ENCODE measurements around the gene DUSP18.
A peak's percentile ranks its signal among the peaks of the same experiment; 100 is the strongest.
"Not testable (repeated sequence)": the region's sequence is repeated elsewhere in the genome, so short reads cannot be mapped to it uniquely, and the experiment has no call there.

The DUSP18 gene

DNA sequence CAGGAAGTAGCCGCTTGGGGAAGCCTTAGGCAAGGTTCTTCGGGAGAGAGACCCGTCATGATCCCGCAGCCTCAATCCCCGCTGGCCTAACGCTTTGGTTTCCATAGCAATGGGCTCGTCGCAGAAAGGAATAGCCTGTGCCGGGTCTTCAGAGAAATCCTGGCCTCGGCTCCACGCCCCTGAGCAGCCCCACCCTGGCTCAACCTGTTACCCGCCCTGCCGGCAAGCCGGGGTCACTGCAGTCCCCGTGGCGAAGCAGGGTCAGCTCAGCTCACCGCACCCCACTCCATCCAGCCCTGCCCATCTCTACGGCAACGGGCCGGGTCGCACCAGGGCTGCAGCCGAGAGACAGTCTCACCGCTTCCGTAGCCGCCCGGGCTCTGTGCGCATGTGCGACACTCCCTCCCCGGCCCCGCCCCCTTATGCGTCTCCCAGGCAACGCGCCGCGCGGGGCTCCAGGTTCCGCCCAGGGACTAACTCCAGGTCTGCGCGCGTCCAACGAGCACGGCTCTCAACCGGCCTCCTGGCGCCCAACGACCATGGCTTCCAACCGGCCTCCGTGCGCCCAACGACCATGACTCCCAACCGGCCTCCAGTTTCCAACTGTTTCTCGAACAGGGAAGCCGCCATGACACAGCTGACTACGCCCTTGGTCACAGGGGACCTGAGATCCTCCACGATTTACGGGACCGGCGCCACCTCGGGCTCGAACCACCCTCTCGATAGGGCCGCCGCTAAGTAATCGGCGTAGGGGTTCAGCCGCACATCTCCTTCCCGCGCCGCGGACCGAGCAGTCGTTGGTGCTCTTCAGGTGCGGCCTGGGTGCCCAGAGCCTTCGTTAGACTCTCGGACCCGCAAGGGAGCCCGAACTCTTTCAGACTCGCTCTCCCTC lies at the start of gene DUSP18:
TSS of gene DUSP18 (minus strand) at position 382 of the 892 bp plus-strand sequence. CDS start 3,872 bp downstream, outside the sequence.
- peak; percentile 53 for DNase-seq

DNA sequence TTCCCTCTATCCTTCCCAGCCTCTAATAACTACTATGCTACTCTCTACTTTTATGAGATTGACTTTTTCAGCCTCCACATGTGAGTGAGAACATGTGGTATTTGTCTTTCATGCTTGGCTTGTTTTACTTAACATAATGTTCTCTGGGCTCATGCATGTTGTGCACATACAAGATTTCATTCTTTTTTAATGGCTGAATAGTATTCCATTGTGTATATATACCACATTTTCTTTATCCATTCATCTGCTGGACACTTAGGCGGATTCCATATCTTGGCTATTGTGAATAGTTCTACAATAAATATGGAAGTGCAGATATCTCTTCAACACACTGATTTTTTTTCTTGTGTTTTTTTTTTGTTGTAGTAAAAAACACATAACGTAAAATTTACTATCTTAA lies 46.4 kb upstream of the DUSP18 start:
- DNase-seq, result no peak

DNA sequence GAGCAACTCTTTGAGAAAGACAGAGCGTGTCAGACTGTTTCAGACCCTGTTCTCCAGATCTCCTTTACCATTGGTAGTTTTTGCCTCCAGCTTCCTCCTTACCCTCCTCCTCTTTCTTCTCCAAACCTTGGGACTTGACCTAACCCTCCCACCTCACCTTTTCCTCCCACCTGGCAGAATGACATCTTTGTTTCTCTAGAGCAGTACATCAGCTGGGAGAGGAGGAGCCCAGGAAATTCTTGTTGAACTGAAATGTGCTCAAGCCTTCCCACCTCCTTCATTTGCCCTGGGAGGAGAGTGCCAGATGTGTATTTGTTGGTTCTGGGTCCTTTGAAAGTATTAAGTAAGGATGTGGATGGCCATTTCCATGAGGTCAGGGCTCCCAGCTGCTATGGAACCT lies 44.4 kb upstream of the DUSP18 start:
- DNase-seq, result no peak

DNA sequence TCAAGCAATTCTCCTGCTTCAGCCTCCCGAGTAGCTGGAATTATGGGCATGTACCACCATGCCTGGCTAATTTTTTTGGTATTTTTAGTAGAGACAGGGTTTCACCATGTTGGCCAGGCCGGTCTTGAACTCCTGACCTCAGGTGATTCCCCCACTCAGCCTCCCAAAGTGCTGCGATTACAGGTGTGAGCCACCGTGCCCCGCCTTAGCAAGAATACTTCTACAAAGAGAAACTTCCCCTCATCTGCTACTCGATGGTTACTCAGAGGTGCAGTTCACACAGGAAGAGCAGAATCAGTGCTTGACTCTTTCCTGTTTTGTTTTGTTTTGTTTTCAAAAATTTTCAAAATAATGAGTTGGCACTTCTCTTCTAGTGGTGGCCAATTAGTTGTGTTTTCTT lies 42.3 kb upstream of the DUSP18 start:
- DNase-seq, result not testable (repeated sequence)

DNA sequence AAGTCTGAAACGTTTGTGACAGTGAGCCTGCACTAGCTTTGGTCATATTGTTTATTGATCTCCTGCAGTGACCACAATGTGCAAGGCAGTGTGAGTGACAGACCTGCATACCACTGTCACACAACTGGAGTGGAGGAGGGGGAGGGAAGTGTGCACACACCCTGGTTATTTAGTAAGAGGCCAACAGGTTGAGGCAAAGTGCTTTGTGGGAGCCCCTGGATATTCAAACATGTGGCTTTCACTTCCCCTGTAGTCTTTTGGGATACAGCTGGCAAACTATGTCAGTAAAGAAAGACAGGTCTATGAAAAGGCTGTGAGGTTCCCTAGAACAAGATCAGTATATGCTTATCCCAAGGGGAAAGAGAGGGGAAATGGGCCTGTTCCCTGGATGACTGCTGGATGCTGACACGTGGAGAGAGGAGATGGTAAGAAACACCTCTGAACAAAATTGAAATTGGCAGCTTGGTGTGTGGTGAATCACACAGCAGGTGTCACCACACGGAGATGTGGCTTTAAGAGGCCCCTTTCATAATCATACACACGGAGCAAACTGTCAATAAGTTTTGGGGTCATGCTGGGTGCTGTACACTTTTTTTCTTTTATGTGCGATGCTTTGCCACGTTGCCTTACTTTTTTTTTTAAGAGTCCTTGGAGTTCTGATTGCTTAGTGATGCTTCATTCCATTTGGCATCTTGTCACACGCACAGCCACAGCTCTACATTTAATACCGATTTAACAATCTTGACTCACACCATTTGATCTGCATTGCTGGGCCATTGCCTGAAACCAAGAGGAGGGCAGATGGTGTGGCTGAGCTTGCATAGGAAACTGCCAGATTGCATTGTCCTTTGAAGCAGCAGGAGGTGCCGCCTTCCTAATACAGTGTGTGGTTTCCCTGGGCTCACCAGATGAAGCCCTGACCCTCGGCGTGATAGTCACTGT lies 38.3 kb upstream of the DUSP18 start:
- DNase-seq, result peak; percentile 79

DNA sequence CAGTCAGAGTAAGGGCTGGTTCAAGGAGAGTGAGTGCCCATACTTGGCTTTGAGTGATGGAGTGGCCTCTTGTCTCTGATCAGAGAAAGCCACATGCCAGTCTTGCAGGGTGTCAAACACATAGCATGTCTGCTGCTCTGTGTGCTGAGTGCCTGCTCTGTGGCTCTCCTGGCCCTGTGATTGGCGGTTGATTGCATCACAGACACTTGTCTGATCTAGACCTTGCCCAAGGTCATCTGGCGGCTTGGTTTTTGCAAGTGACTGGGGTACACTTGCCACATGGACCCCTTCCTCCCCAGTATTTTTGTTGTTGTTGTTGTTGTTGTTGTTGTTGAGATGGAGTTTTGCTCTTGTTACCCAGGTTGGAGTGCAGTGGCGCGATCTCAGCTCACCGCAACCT lies 37.3 kb upstream of the DUSP18 start:
- no peak for DNase-seq

DNA sequence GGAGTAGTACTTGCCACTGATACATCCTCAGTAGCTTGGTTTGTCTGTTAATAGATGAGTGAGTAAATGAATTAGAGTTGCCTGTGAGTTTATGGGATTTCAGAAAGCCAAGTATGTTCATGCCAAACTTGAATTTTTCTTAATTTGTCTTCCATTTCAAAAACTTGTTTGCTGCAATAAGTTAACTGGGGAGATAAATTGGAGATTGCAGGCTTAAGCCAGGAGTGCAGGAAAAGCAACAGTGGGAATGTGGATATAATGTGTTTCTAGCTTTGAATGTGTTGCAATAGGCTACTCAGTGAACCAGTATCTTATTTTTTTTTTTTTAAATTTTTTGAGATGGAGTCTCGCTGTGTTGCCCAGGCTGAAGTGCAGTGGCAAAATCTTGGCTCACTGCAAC lies 35.2 kb upstream of the DUSP18 start:
- DNase-seq, result no peak

DNA sequence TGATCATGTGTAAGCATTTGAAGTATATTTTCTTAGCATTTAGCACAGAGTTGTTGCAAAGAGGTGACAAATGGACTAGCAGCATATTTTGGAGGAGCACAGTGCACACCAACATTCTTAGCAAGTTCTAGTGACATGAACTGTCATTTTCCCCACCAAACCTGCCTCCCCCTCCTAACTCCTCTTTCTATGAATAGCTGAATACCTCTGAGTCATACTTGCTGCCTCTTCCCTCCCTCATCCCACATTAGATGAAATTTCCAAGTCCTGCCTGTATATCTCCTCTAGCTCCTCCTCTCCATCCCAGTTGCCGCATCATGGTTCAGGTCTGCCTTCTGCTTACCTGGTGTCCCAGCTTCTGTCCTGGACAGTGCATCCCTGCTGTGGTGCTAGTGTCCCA lies 34.2 kb upstream of the DUSP18 start:
- no peak for DNase-seq

DNA sequence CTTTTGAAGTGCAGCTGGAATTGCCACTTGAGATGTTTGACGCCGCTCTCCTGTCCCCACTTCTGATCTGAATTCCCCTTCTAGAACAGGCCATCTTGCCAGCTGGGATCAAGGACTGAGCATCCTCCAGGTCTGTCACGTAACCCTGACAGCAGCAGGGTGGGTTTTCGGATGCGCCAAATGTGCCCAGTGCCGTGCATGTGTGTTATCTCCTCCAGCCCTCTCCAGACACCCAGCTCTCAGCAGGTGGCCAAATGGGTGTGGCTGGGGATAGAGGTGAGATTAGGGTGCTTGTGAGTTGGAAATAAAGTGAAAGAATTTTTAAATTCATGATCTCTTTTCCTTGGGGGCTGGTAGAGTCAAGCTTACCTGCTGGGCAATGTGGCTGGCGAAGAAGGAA lies 30.3 kb upstream of the DUSP18 start:
- DNase-seq, result no peak

DNA sequence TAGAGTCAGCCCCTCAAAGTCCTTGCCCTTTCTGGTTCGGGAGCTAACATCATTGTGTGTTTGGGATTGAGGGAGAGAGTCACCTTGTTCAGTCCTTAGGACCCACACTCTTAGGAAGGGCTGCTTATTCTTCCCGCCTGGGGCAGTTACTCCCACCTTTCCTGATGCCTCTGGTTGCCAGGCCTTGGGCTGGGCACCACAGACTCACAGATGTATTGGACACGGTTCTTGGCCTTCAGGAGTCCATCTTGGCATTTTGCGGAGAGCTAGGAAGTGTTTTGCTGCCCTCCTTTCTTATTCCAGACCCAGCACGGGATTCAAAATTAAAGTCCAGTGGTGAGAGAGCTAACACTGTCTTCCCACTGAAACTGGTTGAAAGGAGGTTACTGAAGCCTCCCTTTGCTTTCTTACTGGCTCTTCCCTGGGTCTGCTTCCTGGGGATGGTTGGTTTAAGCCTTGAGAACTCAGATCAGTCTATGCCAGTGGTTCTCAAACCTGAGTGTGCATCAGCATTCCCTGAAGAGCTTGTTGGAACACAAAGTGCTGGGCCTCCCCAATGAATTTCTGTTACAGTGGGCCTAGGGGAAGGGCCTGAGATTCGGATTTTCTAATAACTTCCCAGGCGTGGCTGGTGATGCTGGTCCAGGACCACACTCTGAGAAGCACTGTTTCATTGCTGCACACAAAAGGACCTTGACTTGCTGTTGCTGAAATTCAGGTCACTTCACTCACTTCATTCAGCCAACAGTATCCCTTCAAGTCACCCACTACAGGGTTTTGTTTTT lies 28.4 kb upstream of the DUSP18 start:
- DNase-seq, result no peak

DNA sequence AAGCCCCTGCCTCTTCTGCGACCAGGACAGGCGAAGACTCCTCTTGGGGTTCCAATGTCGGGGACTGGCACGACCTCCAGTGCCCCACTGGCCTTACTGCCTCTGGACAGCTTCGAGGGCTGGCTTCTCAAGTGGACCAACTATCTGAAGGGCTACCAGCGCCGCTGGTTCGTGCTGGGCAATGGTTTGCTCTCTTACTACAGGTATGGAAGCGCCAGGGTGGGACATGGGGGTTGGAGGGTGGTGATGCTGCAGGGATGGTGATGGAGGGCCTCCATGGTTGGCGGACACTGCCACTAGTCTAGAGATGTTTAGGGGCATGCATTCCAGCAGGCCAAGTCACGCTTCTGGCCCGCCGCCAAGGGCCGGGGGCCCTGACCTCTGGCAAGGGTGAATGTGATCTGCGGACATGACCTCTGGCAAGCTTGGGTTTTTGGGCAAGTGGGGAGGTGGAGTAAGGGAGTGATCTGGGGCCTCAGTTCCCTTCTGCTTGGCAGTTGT lies 27.7 kb upstream of the DUSP18 start:
- DNase-seq, result no peak

DNA sequence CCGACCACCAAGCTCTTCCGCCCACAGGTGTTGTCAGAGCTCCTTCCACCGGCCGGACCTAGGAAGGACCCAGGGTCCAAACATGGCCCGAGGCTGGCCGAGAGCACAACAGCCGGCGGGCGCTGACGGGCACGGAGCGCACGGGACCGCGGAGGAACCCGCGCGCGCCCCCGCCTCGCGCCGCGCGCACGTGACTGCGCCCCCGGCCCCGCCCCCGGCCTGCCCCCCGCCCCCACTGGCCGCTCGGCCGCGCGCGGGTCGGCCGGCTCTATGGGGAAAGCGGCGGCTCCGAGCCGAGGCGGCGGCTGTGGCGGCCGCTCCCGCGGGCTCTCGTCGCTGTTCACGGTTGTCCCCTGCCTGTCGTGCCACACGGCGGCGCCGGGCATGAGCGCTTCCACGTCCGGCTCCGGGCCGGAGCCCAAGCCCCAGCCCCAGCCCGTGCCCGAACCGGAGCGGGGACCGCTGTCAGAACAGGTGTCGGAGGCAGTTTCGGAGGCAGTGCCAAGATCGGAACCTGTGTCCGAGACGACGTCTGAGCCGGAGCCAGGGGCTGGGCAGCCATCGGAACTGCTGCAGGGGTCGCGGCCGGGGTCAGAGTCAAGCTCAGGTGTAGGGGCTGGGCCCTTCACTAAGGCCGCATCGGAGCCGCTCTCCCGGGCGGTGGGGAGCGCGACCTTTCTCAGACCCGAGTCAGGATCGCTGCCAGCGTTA lies 27.1 kb upstream of the DUSP18 start, which contains the start of gene OSBP2:
TSS of gene OSBP2 (plus strand) at position 235 of the 711 bp plus-strand sequence. CDS start at position 271, 36 bp downstream.
- no peak for DNase-seq

DNA sequence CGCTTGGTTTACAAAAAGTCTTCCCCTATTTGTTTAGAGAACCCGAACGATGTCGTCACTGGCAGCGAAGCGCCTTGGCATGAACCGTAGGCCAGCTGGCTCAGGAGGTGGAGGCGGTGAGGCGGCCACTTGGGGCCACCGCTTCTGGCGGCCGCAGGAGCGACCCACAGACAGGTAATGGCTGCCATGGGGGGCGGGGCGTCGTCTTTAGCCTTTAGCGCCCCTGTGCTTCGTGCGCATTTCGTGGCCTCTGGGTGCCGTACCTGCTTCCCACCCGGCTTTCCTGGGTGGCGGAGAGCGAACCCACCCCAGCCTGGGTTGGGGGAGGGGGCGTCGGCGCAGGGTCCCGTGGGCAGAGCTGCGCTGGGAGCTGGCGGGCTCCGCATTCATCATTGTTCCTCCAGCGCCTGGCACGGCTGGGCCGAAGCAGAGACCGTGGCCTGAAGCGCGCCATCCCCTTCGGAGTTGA lies 26.5 kb upstream of the DUSP18 start:
- peak; percentile 56 for DNase-seq

DNA sequence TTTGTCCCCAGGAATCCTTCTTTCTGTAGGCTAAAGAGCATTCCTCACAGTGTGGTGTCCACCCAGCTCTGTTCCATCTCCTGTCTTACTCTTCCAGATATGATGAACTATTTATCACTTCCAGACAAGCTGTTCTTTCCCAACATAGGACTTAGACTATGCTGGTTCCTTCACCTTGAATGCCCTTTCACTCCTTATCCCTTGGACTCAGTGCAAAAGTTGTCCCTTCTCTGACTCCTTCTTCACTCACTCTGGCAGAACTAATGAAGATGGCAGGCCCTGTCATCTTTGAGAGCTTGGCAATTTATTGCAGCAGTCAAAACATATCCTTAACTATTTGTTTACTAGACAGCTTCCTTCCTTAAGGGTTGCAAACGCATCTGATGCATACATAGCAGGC lies 23.5 kb upstream of the DUSP18 start:
- no peak for DNase-seq

DNA sequence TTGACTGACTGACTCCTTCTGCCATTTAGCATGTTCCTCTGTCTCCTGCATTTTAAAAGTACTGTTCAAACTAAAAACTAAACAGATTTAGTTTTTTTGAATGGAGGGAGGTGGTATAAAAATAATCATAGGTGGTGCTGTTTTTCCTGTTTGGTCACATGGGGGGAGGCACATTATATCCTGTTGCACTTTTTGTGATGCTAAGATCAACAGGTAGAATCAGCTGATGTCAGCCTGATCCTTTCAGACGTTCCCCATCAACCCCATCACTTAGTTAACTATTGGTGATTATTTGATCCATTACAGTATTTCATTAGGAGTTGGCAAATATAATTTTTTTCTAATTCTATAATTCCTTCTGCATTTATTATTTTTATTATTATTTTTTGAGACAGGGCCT lies 21.9 kb upstream of the DUSP18 start:
- DNase-seq, result no peak

DNA sequence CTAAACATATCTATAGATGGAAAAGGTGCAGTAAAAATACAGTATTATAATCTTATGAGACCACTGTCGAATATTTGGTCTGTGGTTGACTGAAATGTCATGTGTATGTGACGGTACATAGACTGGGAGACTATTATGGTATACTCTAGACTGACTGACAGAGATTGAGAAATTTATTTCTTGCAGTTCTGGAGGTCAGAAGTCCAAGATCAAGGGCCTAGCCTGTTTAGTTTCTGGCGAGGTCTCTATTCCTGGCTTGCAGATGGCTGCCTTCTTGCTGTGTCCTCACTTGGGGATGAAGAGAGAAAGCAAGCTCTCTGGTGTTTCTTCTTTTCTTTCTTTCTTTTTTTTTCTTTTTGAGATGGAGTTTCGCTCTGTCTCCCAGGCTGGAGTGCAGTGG lies 19.7 kb upstream of the DUSP18 start:
- no peak for DNase-seq

DNA sequence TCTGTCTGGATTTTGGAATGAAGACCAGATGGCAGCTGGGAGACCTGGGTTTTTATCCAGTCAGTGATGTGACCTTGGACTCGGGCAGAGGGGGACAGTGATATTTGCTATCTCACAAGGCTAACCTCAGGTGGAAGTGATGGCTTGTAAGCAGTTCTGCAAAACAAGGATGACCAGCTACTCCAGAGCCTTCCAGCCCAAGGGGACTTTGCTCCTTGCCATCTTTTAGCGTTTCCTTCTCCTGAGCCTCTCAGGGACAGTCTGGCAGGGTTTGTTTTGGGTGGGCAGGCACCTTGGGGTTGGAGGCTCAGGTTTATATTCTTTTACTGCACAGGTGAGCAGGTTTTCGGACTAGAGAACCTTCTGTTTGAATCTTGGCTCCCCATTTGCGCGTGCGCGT lies 17.5 kb upstream of the DUSP18 start:
- DNase-seq, result no peak

DNA sequence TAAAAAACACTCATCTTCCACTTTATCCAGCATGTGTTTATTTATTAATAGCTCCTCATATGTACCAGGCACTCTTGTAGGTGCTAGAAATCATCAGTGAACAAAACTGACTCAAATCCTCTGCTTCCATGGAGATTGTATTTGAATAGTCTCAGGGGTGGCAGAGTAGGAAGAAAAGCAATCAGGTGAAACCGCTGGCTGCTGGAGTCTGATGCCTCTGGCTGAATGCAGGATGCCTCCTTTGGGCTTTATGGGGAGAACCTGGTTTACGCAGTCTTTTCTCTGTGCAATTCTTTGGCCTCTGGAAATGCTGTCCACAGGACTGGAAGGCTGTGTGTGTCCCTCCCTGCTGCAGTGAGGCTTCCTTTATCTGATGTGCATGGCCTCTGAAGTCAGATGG lies 14.2 kb upstream of the DUSP18 start:
- DNase-seq, result no peak

DNA sequence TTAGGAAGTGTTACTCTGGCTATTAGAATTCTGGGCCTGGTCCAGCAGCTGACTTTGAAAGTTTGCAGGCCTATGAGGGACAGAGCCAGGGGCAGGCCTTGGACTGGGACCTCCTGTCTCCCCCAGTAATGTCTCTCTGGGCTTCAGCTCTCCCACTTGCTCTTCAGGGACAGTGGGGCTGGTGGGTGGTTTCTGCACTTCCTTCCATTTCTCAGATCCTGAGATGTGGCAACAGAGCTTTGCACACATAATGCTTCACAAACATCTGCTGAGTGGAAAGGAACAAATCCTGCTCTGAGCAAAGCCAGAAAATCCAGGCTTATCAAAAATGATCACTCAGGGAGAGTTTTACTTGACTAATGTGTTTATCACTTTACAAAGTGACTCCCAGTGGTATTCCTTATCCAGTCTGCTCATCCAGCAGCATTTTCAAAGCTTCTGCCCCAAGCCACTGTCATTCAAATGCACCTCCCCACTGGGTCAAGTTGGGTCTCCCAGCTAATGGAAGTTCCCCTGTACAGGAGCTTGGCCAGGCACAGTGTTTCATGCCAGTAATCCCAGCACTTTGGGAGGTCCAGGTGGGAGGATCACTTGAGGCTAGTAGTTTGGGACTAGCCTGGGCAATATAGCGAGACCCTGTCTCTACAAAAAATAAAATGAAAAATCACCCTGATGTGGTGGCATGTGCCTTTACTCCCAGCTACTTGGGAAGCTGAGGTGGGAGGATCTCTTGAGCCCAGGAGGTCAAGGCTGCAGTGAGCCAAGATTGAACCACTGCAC lies 13.5 kb upstream of the DUSP18 start:
- no peak for DNase-seq

DNA sequence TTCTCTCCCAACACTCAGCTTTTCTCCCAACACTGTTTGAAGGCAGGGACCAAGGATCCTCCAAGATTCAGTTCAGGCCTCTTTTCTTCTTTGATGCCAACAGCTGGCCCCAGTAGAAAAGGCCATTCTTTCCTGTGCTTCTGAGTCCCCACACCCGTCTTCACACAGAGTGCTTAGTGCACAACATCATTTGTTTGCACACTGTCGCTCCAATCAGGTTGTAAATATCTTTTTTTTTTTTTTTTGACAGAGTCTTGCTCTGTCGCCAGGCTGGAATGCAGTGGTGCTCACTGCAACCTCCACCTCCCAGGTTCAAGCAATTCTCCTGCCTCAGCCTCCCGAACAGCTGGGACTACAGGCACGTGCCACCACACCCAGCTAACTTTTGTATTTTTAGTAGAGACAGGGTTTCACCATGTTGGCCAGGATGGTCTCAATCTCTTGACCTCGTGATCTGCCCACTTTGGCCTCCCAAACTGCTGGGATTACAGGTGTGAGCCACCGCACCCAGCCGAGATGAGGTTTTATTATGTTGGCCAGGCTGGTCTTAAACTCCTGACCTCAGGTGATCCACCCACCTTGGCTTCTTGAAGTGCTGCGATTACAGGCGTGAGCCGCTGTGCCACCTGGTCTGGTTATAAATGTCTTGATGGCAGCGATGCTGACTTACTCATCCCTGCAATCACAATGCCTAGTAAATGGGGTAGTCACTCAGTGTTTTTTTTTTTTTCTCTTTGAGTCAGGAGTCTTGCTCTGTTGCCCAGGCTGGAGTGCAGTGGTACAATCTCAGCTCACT lies 12.4 kb upstream of the DUSP18 start:
- not testable (repeated sequence) for DNase-seq

Measured in NCI-H1694 (cell line).